Keratinocyte (primary cell): Measurements from ENCODE around the gene HTR3E. TPM values are rescaled to one million over a fixed set of nuclear protein-coding genes. Genes with fewer than 3 reads are reported as not detected.

ENCODE experiments used
- DNase-seq: peaks from one replicate; pipeline ENCODE4 v3.0.0-alpha.2; 2011; ENCODE audit warnings: low read depth, missing footprints, low spot score
- FAIRE-seq: peaks from 2 replicates; lab custom pipeline; 2011; peaks lifted over from hg19 to GRCh38; lab: Jason Lieb, UNC
- H2AFZ ChIP-seq: 2 replicates; pipeline ENCODE4 v1.6.0; 2012; ENCODE audit warnings: low read length, control low read depth, inconsistent platforms; ENCODE audit not compliant: control insufficient read depth
- H3K27ac ChIP-seq: 2 replicates; pipeline ENCODE4 v1.5.1; 2011; ENCODE audit warnings: low read length; ENCODE audit not compliant: control insufficient read depth, insufficient read depth
- H3K27me3 ChIP-seq: 3 replicates; pipeline ENCODE4 v1.6.0; 2011; ENCODE audit warnings: low read length; ENCODE audit not compliant: control insufficient read depth, insufficient read depth; ENCODE audit errors: extremely low read depth
- H3K36me3 ChIP-seq, 2 experiments: 2 replicates in 1 of 2; 3 replicates in 1 of 2; pipeline ENCODE4 v1.5.1; 2011; ENCODE audit warnings: low read length in 2 of 2, mild to moderate bottlenecking in 1 of 2; ENCODE audit not compliant: control insufficient read depth in 2 of 2, insufficient read depth in 2 of 2; ENCODE audit errors: extremely low read depth in 1 of 2
- H3K4me1 ChIP-seq: 3 replicates; pipeline ENCODE4 v1.5.1; 2011; ENCODE audit warnings: low read length; ENCODE audit not compliant: control insufficient read depth, insufficient read depth; ENCODE audit errors: extremely low read depth
- H3K4me2 ChIP-seq: 3 replicates; pipeline ENCODE4 v1.6.0; 2011; ENCODE audit warnings: low read depth, low read length; ENCODE audit not compliant: control insufficient read depth, insufficient read depth; ENCODE audit errors: extremely low read depth
- H3K4me3 ChIP-seq, 3 experiments: fragments of 200-600 bp in 1 of 3; sonication (generic) in 1 of 3; 2 replicates in 2 of 3; 3 replicates in 1 of 3; pipeline ENCODE4 v1.5.1; 2011 to 2016; ENCODE audit warnings: low read length in 3 of 3, mild to moderate bottlenecking in 3 of 3, control low read depth in 2 of 3, inconsistent platforms in 1 of 3, low read depth in 1 of 3, mixed read lengths in 1 of 3, mixed run types in 1 of 3, moderate library complexity in 1 of 3; ENCODE audit not compliant: control insufficient read depth in 2 of 3, insufficient read depth in 2 of 3; ENCODE audit errors: extremely low read depth in 1 of 3
- H3K79me2 ChIP-seq: 2 replicates; pipeline ENCODE4 v1.6.0; 2012; ENCODE audit warnings: low read length; ENCODE audit not compliant: control insufficient read depth, insufficient read depth
- H3K9ac ChIP-seq: 3 replicates; pipeline ENCODE4 v1.6.0; 2011; ENCODE audit warnings: low read length; ENCODE audit not compliant: control insufficient read depth, insufficient read depth; ENCODE audit errors: extremely low read depth
- H3K9me1 ChIP-seq: 3 replicates; pipeline ENCODE4 v1.6.0; 2011; ENCODE audit warnings: low read length; ENCODE audit not compliant: control insufficient read depth, insufficient read depth; ENCODE audit errors: extremely low read depth
- H3K9me3 ChIP-seq: 2 replicates; pipeline ENCODE4 v1.5.1; 2012; ENCODE audit warnings: low read depth, low read length; ENCODE audit not compliant: control insufficient read depth
- H4K20me1 ChIP-seq: 3 replicates; pipeline ENCODE4 v1.6.0; 2011; ENCODE audit warnings: low read length; ENCODE audit not compliant: control insufficient read depth, insufficient read depth; ENCODE audit errors: extremely low read depth
- CTCF ChIP-seq, 3 experiments: IDR thresholded peaks in 1 of 3; conservative IDR thresholded peaks in 1 of 3; optimal IDR thresholded peaks in 1 of 3; 2 replicates in 2 of 3; 3 replicates in 1 of 3; pipeline versions ENCODE3 to v1.5.1; 2011; ENCODE audit warnings: low read length in 3 of 3, mild to moderate bottlenecking in 3 of 3, moderate library complexity in 2 of 3, control low read depth in 1 of 3, inconsistent platforms in 1 of 3; ENCODE audit not compliant: insufficient read depth in 2 of 3; ENCODE audit errors: extremely low read depth in 1 of 3
- EZH2 ChIP-seq: IDR thresholded peaks from one replicate; pipeline ENCODE4 v1.6.1; 2012; ENCODE audit warnings: inconsistent platforms, mild to moderate bottlenecking, low read length, moderate library complexity
- dilution Hi-C: fragments of 300-500 bp; cut with MboI; formaldehyde crosslinking; loops from one replicate; pipeline ENCODE4 v1.7.0; 2020; ENCODE audit warnings: low sequenced_read_pairs; ENCODE audit not compliant: extremely low pct_ligation_motif_present
- polyA plus RNA-seq, 5 experiments: library from polyadenylated mRNA; depleted of rRNA in 3 of 5; stranded (reverse) in 3 of 5; stranded (forward) in 1 of 5; unstranded in 1 of 5; fragments of >200 nt; gene quantifications; 1 replicate in 1 of 5; 2 replicates in 3 of 5; 3 replicates in 1 of 5; pipeline versions ENCODE4 v1.2.1 to v1.2.3, GENCODE V29; 2011 to 2012; ENCODE audit warnings: missing spikeins in 2 of 5, low read depth in 1 of 5, low replicate concordance in 1 of 5

HTR3E gene
- polyA plus RNA-seq, 1 donor (not counting 4 experiments of a cell fraction or from before 2014, with no cell fraction given), result not detected

GRCh38 chr3:184059424-184059823, 37.4 kb upstream of the HTR3E start:
- Histone ChIP-seq H3K4me1 (no peaks in the 10 kb centered on the region), H3K4me2 (no peak overlapping the region), H3K9ac (no peak overlapping the region), H2AFZ (no peak overlapping the region), H3K9me3 (no peaks in the 10 kb centered on the region), H3K79me2 (no peaks in the 10 kb centered on the region), H4K20me1 (no peaks in the 10 kb centered on the region), H3K9me1 (no peaks in the 10 kb centered on the region), H3K4me3 (no peak overlapping the region), H3K36me3 (no peaks in the 10 kb centered on the region), H3K27ac (no peak overlapping the region), H3K27me3 (peaks cover 4% of the 10 kb centered on the region)
- dilution Hi-C loops, result no loop called here
- DNase-seq, result no peak
- TF ChIP-seq EZH2 (no peak), CTCF (optimal IDR thresholded peaks at IDR 0.05 in 1 of 3, IDR thresholded peaks at IDR 0.05 in 1 of 3, conservative IDR thresholded peaks at IDR 0.05 in 1 of 3; ENCODE audit: extremely low read depth in 1 of 3, insufficient read depth in 2 of 3, low read length in 3 of 3) (no peak)
- no peak for FAIRE-seq

- no peaks in the 10 kb centered on the region for H3K9me1 ChIP-seq
- TF ChIP-seq CTCF (optimal IDR thresholded peaks at IDR 0.05 in 1 of 3, IDR thresholded peaks at IDR 0.05 in 1 of 3, conservative IDR thresholded peaks at IDR 0.05 in 1 of 3; ENCODE audit: extremely low read depth in 1 of 3, insufficient read depth in 2 of 3, low read length in 3 of 3) (no peak), EZH2 (no peak)
- dilution Hi-C loops, result no loop called here
- no peak overlapping the region for H3K4me2 ChIP-seq
- no peaks in the 10 kb centered on the region for H3K79me2 ChIP-seq
- H3K27ac ChIP-seq, result no peak overlapping the region
- no peaks in the 10 kb centered on the region for H3K9me3 ChIP-seq
- H3K27me3 ChIP-seq, result no peaks in the 10 kb centered on the region
- H3K36me3 ChIP-seq, result no peaks in the 10 kb centered on the region
- no peak overlapping the region for H3K9ac ChIP-seq
- no peak for FAIRE-seq
- H2AFZ ChIP-seq, result no peak overlapping the region
- H3K4me3 ChIP-seq, result no peak overlapping the region
- no peaks in the 10 kb centered on the region for H3K4me1 ChIP-seq
- no peak for DNase-seq
- no peaks in the 10 kb centered on the region for H4K20me1 ChIP-seq
Observed at GRCh38 chr3:184062637-184063036, 34.2 kb upstream of the HTR3E start.
